Measurements from ENCODE around the gene CSAD. TPM values are rescaled to one million over a fixed set of nuclear protein-coding genes. Genes with fewer than 3 reads are reported as not detected.

CSAD gene
- total and polyA plus RNA-seq, 4 donors = 21.7 to 48.8 (median 33.3) TPM

DNA sequence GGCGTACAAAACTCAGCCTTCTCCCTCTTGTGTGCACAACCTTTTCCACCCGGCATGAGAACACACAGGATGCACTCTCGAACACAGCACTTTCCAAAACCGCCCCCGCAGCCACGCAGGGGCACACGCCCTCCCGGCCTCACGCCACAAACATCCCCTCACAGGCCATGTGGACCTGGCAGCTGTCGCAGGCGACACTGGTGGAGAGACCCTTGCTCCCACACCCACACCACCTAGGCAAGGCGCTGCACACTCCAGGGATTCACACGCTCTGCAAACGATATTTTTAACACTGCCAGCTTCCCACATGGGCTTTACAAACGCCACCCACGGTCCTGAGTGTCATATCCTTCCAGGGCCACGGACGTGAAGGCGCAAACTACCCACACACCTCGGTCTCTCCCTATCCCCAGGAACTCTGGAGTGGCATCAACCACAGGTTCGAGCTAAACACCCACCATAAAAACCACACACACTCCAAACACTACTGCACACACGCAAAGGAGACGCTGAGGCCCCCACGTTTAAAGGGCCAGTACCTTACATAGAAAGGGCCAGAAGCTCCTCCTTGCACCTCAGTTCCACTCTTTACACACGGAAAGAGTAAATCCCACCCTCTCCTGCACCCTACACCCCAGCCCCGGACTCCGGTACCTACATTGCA, 38.7 kb upstream of the CSAD start:
- H3K4me1 ChIP-seq (ENCODE audit: control insufficient read depth in 5 of 5, insufficient read depth in 5 of 5, low read length in 5 of 5) = peaks cover 0 to 64% (median 43%) of the 10 kb centered on the region in 5 donors
- DNase-seq = peak; percentile 31 to 57 (median 50)
- ATAC-seq (ENCODE audit: insufficient read depth, low FRiP score) = no peak

GRCh38 chr12:53218551-53219291, 38.0 kb upstream of the CSAD start:
- Histone ChIP-seq H3K4me1 (ENCODE audit: control insufficient read depth in 5 of 5, insufficient read depth in 5 of 5, low read length in 5 of 5) (peaks cover 0 to 57% (median 37%) of the 10 kb centered on the region in 5 donors), H3K4me3 (peak overlapping the region; percentile 60), H3K27me3 (ENCODE audit: control insufficient read depth in 3 of 3, insufficient read depth in 3 of 3, low read length in 2 of 3) (no peaks in the 10 kb centered on the region), H3K9me3 (ENCODE audit: control insufficient read depth in 4 of 4, insufficient read depth in 3 of 4, low read length in 3 of 4) (no peaks in the 10 kb centered on the region), H3K36me3 (ENCODE audit: control insufficient read depth in 4 of 4, insufficient read depth in 4 of 4, low read length in 4 of 4) (peaks cover 0 to 10% (median 6%) of the 10 kb centered on the region in 4 donors), H3K27ac (ENCODE audit: low read depth in 1 of 2, low read length in 1 of 2) (peak overlapping the region; percentile 62 to 91), H3K9ac (ENCODE audit: insufficient read depth in 1 of 2, low read length in 2 of 2) (peak overlapping the region in 1 of 2 donors; percentile 44)
- no peak for ATAC-seq (ENCODE audit: insufficient read depth, low FRiP score)
- TF ChIP-seq CTCF (IDR thresholded peaks at IDR 0.05; ENCODE audit: control extremely low read depth, extremely low read depth) = no peak
- DNase-seq = peak in 2 of 3 donors; percentile 50 to 79
- 39 to 70% methylated on average over 30 of the region's 30 CpGs for WGBS, 2 donors

More for the DNA sequence above, 38.7 kb upstream of the CSAD start:
- peak overlapping the region; percentile 62 to 91 for H3K27ac ChIP-seq (ENCODE audit: low read depth in 1 of 2, low read length in 1 of 2)
- no peaks in the 10 kb centered on the region for H3K9me3 ChIP-seq (ENCODE audit: control insufficient read depth in 4 of 4, insufficient read depth in 3 of 4, low read length in 3 of 4)
- peak overlapping the region; percentile 60 for H3K4me3 ChIP-seq
- H3K9ac ChIP-seq (ENCODE audit: insufficient read depth in 1 of 2, low read length in 2 of 2) = peak overlapping the region in 1 of 2 donors; percentile 44
- WGBS, 2 donors = 3 to 16% methylated on average over 27 of the region's 27 CpGs
- peaks cover 0 to 6% (median 3%) of the 10 kb centered on the region in 4 donors for H3K36me3 ChIP-seq (ENCODE audit: control insufficient read depth in 4 of 4, insufficient read depth in 4 of 4, low read length in 4 of 4)
- no peaks in the 10 kb centered on the region for H3K27me3 ChIP-seq (ENCODE audit: control insufficient read depth in 3 of 3, insufficient read depth in 3 of 3, low read length in 2 of 3)
- no peak for TF ChIP-seq CTCF (IDR thresholded peaks at IDR 0.05; ENCODE audit: control extremely low read depth, extremely low read depth)

- Histone ChIP-seq H3K4me1 (ENCODE audit: control insufficient read depth in 5 of 5, insufficient read depth in 5 of 5, low read length in 5 of 5) (peaks cover 0 to 49% (median 31%) of the 10 kb centered on the region in 5 donors), H3K36me3 (ENCODE audit: control insufficient read depth in 4 of 4, insufficient read depth in 4 of 4, low read length in 4 of 4) (peaks cover 0 to 17% (median 9%) of the 10 kb centered on the region in 4 donors), H3K27ac (ENCODE audit: low read depth in 1 of 2, low read length in 1 of 2) (peak overlapping the region in 1 of 2 donors; percentile 75), H3K9ac (ENCODE audit: insufficient read depth in 1 of 2, low read length in 2 of 2) (peak overlapping the region in 1 of 2 donors; percentile 83), H3K9me3 (ENCODE audit: control insufficient read depth in 4 of 4, insufficient read depth in 3 of 4, low read length in 3 of 4) (no peaks in the 10 kb centered on the region), H3K4me3 (no peak overlapping the region), H3K27me3 (ENCODE audit: control insufficient read depth in 3 of 3, insufficient read depth in 3 of 3, low read length in 2 of 3) (no peaks in the 10 kb centered on the region)
- no peak for DNase-seq
- WGBS, 2 donors = 46 to 79% methylated on average over 3 of the region's 3 CpGs
- no peak for ATAC-seq (ENCODE audit: insufficient read depth, low FRiP score)
- no peak for TF ChIP-seq CTCF (IDR thresholded peaks at IDR 0.05; ENCODE audit: control extremely low read depth, extremely low read depth)
These were observed 37.2 kb upstream of the CSAD start for GRCh38 chr12:53217931-53218307.

Data from lung (tissue), 12 donors.